ENCODE data around the gene TEX44.
"Not testable (repeated sequence)": the region's sequence is repeated elsewhere in the genome, so short reads cannot be mapped to it uniquely, and the experiment has no call there.

TEX44 gene

DNA sequence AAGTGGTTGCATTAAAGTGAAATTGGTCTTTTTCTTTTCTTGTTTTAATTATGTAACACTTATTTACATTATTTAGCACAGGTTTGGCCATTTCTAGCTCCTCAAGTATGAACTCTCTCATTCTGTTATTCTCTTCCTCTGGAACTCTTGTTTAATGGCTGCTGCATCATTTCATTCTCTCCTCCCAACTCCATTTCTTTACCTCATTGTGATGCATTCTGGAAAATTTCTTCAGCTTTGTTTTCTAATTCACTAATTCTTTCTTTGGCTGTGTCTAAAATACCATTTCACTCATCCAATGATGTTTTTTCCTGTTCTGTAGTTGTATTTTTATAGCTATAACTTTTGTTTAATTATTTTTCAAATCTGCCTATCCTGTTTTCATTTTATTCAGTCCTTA is 39.9 kb upstream of the TEX44 start:
- TF ChIP-seq, protein P1, sequence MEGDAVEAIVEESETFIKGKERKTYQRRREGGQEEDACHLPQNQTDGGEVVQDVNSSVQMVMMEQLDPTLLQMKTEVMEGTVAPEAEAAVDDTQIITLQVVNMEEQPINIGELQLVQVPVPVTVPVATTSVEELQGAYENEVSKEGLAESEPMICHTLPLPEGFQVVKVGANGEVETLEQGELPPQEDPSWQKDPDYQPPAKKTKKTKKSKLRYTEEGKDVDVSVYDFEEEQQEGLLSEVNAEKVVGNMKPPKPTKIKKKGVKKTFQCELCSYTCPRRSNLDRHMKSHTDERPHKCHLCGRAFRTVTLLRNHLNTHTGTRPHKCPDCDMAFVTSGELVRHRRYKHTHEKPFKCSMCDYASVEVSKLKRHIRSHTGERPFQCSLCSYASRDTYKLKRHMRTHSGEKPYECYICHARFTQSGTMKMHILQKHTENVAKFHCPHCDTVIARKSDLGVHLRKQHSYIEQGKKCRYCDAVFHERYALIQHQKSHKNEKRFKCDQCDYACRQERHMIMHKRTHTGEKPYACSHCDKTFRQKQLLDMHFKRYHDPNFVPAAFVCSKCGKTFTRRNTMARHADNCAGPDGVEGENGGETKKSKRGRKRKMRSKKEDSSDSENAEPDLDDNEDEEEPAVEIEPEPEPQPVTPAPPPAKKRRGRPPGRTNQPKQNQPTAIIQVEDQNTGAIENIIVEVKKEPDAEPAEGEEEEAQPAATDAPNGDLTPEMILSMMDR (conservative IDR thresholded peaks at IDR 0.05; ENCODE audit: low read length), result no peak
- TF ChIP-seq EZH2phosphoT487 (IDR thresholded peaks at IDR 0.05; ENCODE audit: borderline replicate concordance), result no peak
- no peak overlapping the region for H2AFZ ChIP-seq (ENCODE audit: low read length)
- H3K4me1 ChIP-seq (ENCODE audit: insufficient read depth, low read length, poor library complexity, severe bottlenecking), result peaks cover 46% of the 10 kb centered on the region
- H3K9me2 ChIP-seq (replicated peaks; ENCODE audit: low read depth, low read length), result no peaks in the 10 kb centered on the region
- no peaks in the 10 kb centered on the region for H3K27me3 ChIP-seq (ENCODE audit: insufficient read depth, low read length, poor library complexity, severe bottlenecking)
- no peak overlapping the region for H3K4me2 ChIP-seq (ENCODE audit: low read depth, low read length, poor library complexity, severe bottlenecking)
- peaks cover 13% of the 10 kb centered on the region for H3K9me3 ChIP-seq (ENCODE audit: insufficient read depth, low read depth, low read length)
- H4K20me1 ChIP-seq (ENCODE audit: insufficient read depth, low read length, poor library complexity, severe bottlenecking), result no peaks in the 10 kb centered on the region
- H3K9ac ChIP-seq (ENCODE audit: low read depth, low read length, poor library complexity, severe bottlenecking), result no peak overlapping the region
- peaks cover 47% of the 10 kb centered on the region for H3K79me2 ChIP-seq (ENCODE audit: insufficient read depth, low read length)
- H3F3A ChIP-seq (ENCODE audit: low read depth), result no peaks in the 10 kb centered on the region
- H3K4me3 ChIP-seq (ENCODE audit: low read length, poor library complexity, severe bottlenecking), result no peak overlapping the region
- H3K36me3 ChIP-seq (ENCODE audit: insufficient read depth, low read length), result no peaks in the 10 kb centered on the region

DNA sequence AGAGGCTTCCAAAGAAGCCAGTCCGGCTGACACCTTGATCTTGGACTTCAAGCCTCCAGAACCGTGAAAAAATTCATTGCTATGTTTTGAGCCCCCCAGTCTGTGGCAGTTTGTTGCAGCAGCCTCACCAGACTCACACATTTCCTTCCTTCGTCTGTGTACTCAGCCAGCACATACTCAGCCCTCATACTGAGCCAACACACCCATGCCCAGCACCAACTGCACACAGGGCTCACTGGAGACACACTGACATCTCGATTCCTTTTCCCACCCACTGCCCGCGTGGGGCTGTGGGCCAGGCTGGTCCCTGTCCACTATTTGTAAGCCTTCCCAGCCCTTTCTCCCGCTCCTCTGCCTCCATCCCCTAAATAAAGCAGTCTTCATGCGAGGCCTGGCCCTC is 38.3 kb upstream of the TEX44 start:
- Histone ChIP-seq H3K27me3 (ENCODE audit: insufficient read depth, low read length, poor library complexity, severe bottlenecking) (no peaks in the 10 kb centered on the region), H3K9ac (ENCODE audit: low read depth, low read length, poor library complexity, severe bottlenecking) (peak overlapping the region; percentile 94), H3K4me1 (ENCODE audit: insufficient read depth, low read length, poor library complexity, severe bottlenecking) (peaks cover 40% of the 10 kb centered on the region), H3F3A (ENCODE audit: low read depth) (no peaks in the 10 kb centered on the region), H2AFZ (ENCODE audit: low read length) (peak overlapping the region; percentile 40; the same call in 1 of the 2 replicates), H3K36me3 (ENCODE audit: insufficient read depth, low read length) (no peaks in the 10 kb centered on the region), H4K20me1 (ENCODE audit: insufficient read depth, low read length, poor library complexity, severe bottlenecking) (no peaks in the 10 kb centered on the region), H3K9me2 (replicated peaks; ENCODE audit: low read depth, low read length) (no peaks in the 10 kb centered on the region), H3K9me3 (ENCODE audit: insufficient read depth, low read depth, low read length) (peaks cover 13% of the 10 kb centered on the region), H3K4me2 (ENCODE audit: low read depth, low read length, poor library complexity, severe bottlenecking) (peak overlapping the region; percentile 96), H3K79me2 (ENCODE audit: insufficient read depth, low read length) (peaks cover 50% of the 10 kb centered on the region), H3K4me3 (ENCODE audit: low read length, poor library complexity, severe bottlenecking) (peak overlapping the region; percentile 77)
- TF ChIP-seq, protein P1 (conservative IDR thresholded peaks at IDR 0.05; ENCODE audit: low read length), result no peak
- TF ChIP-seq EZH2phosphoT487 (IDR thresholded peaks at IDR 0.05; ENCODE audit: borderline replicate concordance), result no peak

DNA sequence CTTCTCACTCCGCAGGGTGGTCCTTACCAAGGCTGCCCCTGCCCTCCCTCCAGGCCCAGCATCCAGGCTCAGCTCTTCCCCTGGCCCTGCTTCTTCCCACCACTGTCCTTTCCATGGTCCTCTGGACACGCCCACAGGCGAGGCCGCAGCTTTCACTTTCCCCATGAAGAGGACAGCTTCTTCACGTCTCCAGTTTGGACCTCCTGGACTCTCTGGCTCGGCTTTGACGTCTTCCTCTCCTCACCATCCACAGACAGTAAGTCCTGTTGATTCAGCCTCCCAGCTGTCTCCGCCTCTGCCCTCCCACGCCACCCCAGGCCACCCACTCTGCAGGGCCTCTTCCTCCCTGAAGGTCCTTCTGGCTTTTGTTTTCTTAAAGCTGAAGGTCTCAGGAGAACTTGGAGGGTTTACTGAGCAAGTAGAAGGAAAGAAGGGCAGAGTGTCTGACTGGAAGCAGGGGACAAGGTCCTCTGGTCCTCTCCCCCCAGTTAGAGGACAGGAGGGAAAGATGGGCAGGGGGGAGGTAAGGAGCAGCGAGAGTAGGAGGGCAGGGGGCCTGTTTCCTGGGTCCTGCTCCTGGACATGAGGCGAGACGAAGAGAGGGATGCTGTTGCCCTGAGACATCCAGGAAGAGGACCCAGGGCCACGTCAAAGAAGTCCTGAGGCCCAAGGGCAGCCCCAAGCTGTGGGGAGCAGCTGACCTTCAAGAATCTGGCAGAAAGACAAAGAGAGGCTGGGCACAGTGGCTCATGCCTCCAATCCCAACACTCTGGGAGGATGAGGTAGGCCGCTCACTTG is 37.7 kb upstream of the TEX44 start:
- peak overlapping the region; percentile 40 for H2AFZ ChIP-seq (ENCODE audit: low read length)

DNA sequence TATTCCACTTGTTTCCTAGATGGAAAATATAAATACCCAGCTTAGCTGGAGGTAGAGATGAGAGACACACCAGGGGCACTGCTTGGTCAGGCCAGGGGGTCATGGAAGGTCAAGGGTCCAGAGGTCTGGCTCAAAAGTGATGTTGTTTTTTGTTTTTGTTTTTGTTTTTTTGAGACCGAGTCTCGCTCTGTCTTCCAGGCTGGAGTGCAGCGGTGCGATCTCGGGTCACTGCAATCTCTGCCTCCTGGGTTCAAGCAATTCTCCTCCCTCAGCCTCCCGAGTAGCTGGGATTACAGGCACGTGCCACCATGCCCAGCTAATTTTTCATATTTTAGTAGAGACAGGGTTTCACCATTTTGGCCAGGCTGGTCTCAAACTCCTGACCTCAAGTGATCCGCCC is 36.2 kb upstream of the TEX44 start:
- Histone ChIP-seq H3K9me3 (ENCODE audit: insufficient read depth, low read depth, low read length) (peaks cover 13% of the 10 kb centered on the region), H3K79me2 (ENCODE audit: insufficient read depth, low read length) (peaks cover 50% of the 10 kb centered on the region), H3K4me3 (ENCODE audit: low read length, poor library complexity, severe bottlenecking) (peak overlapping the region; percentile 77), H3K4me1 (ENCODE audit: insufficient read depth, low read length, poor library complexity, severe bottlenecking) (peaks cover 32% of the 10 kb centered on the region), H3K9ac (ENCODE audit: low read depth, low read length, poor library complexity, severe bottlenecking) (peak overlapping the region; percentile 65), H3K4me2 (ENCODE audit: low read depth, low read length, poor library complexity, severe bottlenecking) (peak overlapping the region; percentile 96)
- not testable (repeated sequence) for H3K27me3 ChIP-seq (ENCODE audit: insufficient read depth, low read length, poor library complexity, severe bottlenecking); H2AFZ ChIP-seq (ENCODE audit: low read length); H3K36me3 ChIP-seq (ENCODE audit: insufficient read depth, low read length); H4K20me1 ChIP-seq (ENCODE audit: insufficient read depth, low read length, poor library complexity, severe bottlenecking); H3F3A ChIP-seq (ENCODE audit: low read depth); H3K9me2 ChIP-seq (replicated peaks; ENCODE audit: low read depth, low read length)

More for the DNA sequence above, 37.7 kb upstream of the TEX44 start:
- Histone ChIP-seq H4K20me1 (ENCODE audit: insufficient read depth, low read length, poor library complexity, severe bottlenecking) (no peaks in the 10 kb centered on the region), H3K79me2 (ENCODE audit: insufficient read depth, low read length) (peaks cover 50% of the 10 kb centered on the region), H3K9me3 (ENCODE audit: insufficient read depth, low read depth, low read length) (peaks cover 13% of the 10 kb centered on the region), H3K27me3 (ENCODE audit: insufficient read depth, low read length, poor library complexity, severe bottlenecking) (no peaks in the 10 kb centered on the region), H3K4me1 (ENCODE audit: insufficient read depth, low read length, poor library complexity, severe bottlenecking) (peaks cover 34% of the 10 kb centered on the region), H3K4me2 (ENCODE audit: low read depth, low read length, poor library complexity, severe bottlenecking) (peak overlapping the region; percentile 96), H3K9me2 (replicated peaks; ENCODE audit: low read depth, low read length) (no peaks in the 10 kb centered on the region), H3K36me3 (ENCODE audit: insufficient read depth, low read length) (no peaks in the 10 kb centered on the region), H3K9ac (ENCODE audit: low read depth, low read length, poor library complexity, severe bottlenecking) (peak overlapping the region; percentile 94), H3K4me3 (ENCODE audit: low read length, poor library complexity, severe bottlenecking) (peak overlapping the region; percentile 77), H3F3A (ENCODE audit: low read depth) (no peaks in the 10 kb centered on the region)
- TF ChIP-seq EZH2phosphoT487 (IDR thresholded peaks at IDR 0.05; ENCODE audit: borderline replicate concordance), result no peak
- TF ChIP-seq, protein P1 (conservative IDR thresholded peaks at IDR 0.05; ENCODE audit: low read length), result no peak

All from Loucy (cell line).